AG04449 (cell line): ENCODE data around the gene AJM1.

Experiments
- CTCF ChIA-PET: fragments of 350-600 bp; formaldehyde crosslinking; extraction: SDS; loops from one replicate; lab custom pipeline; 2021; ENCODE audit warnings: antibody characterized with exemption; lab: Yijun Ruan, JAX
- POLR2A ChIA-PET: fragments of 400-600, 350-600 bp; formaldehyde crosslinking; extraction: SDS; loops from one replicate; lab custom pipeline; 2020; ENCODE audit warnings: antibody characterized with exemption, inconsistent platforms; lab: Yijun Ruan, JAX
- DNase-seq: peaks from one replicate; pipeline ENCODE4 v3.0.0-alpha.2; 2010; ENCODE audit warnings: low read depth, low spot score
- H3K4me3 ChIP-seq: 2 replicates; pipeline ENCODE4 v1.5.1; 2011; ENCODE audit warnings: low read depth, mild to moderate bottlenecking, control low read depth, low read length
- CTCF ChIP-seq: IDR thresholded peaks from one replicate; pipeline ENCODE4 v1.5.1; 2011; ENCODE audit warnings: mild to moderate bottlenecking, moderate library complexity, low read length, control low read depth, inconsistent platforms; ENCODE audit not compliant: insufficient read depth; ENCODE audit errors: missing control alignments

AJM1 gene

GRCh38 chr9:136821826-136822544 lies 20.3 kb upstream of the AJM1 start:
- no peak for TF ChIP-seq CTCF
- DNase-seq, result no peak
- POLR2A ChIA-PET, result interaction anchor here (1.0 to 1.1 kb wide), 2 partner anchors 10 to 12 kb away, joined by 3 read pairs; no protein-coding TSS in a partner anchor
- CTCF ChIA-PET, result interaction anchor here (0.6 to 1.1 kb wide), 2 partner anchors 15 to 20 kb away, joined by 3 to 5 read pairs; partner anchors contain the start of genes AJM1 and RABL6
- H3K4me3 ChIP-seq, result no peak overlapping the region

GRCh38 chr9:136823136-136824046 lies 18.9 kb upstream of the AJM1 start:
- DNase-seq, result no peak
- ChIA-PET POLR2A (interaction anchor here (1.1 kb wide), 1 partner anchor 9 kb away, joined by 3 read pairs; no protein-coding TSS in a partner anchor), CTCF (interaction anchor here (1.1 to 1.7 kb wide), 4 partner anchors 8 to 19 kb away, joined by 5 to 7 read pairs (median 5); partner anchors contain the start of gene AJM1)
- H3K4me3 ChIP-seq, result no peak overlapping the region
- no peak for TF ChIP-seq CTCF

- ChIA-PET CTCF (interaction anchor here (1.2 to 1.7 kb wide), 3 partner anchors 15 to 32 kb away, joined by 3 to 7 read pairs (median 5); no protein-coding TSS in a partner anchor), POLR2A (interaction anchor here (0.6 kb wide), 2 partner anchors 16 to 128 kb away, joined by 3 read pairs; no protein-coding TSS in a partner anchor)
These were observed 17.6 kb upstream of the AJM1 start for GRCh38 chr9:136824496-136825225.

GRCh38 chr9:136825295-136826187 lies 16.7 kb upstream of the AJM1 start:
- H3K4me3 ChIP-seq, result no peak overlapping the region
- ChIA-PET CTCF (interaction anchor here (1.2 to 1.6 kb wide), 3 partner anchors 16 to 33 kb away, joined by 3 to 8 read pairs (median 3); partner anchors contain the start of gene AJM1), POLR2A (interaction anchor here (0.9 kb wide), 1 partner anchor 19 kb away, joined by 3 read pairs; no protein-coding TSS in a partner anchor)
- no peak for TF ChIP-seq CTCF
- no peak for DNase-seq

More at GRCh38 chr9:136824496-136825225, 17.6 kb upstream of the AJM1 start:
- no peak for TF ChIP-seq CTCF
- no peak overlapping the region for H3K4me3 ChIP-seq
- no peak for DNase-seq

- DNase-seq, result no peak
- TF ChIP-seq CTCF, result no peak
- POLR2A ChIA-PET, result interaction anchor here (0.9 kb wide), 1 partner anchor 19 kb away, joined by 3 read pairs; no protein-coding TSS in a partner anchor
- CTCF ChIA-PET, result interaction anchor here (1.2 to 1.6 kb wide), 2 partner anchors 15 to 17 kb away, joined by 3 to 8 read pairs; partner anchors contain the start of gene AJM1
- H3K4me3 ChIP-seq, result no peak overlapping the region
These were observed 16.1 kb upstream of the AJM1 start for GRCh38 chr9:136826188-136826541.
